Naive thymus-derived CD8-positive, alpha-beta T cell (primary cell): Measurements from ENCODE around the gene PNN. TPM values are rescaled to one million over a fixed set of nuclear protein-coding genes. Genes with fewer than 3 reads are reported as not detected.
"Not testable (repeated sequence)": the region's sequence is repeated elsewhere in the genome, so short reads cannot be mapped to it uniquely, and the experiment has no call there.

Experiments
- ATAC-seq, 2 donors: fragments of 150-1000 bp; cut with Tn5 transposase in 1 of 2; sonication (Bioruptor Pico), chemical (Tn5 transposase) in 1 of 2; 1 replicate in 1 of 2; 2 replicates in 1 of 2; pipeline ENCODE4 v1.10.0; 2021; ENCODE audit warnings: mild to moderate bottlenecking in 2 of 2, moderate library complexity in 2 of 2
- POLR2A ChIA-PET: fragments of 350-600 bp; sonication (Branson Sonifier 250); formaldehyde crosslinking; loops from one replicate; lab custom pipeline; 2021; ENCODE audit warnings: antibody characterized with exemption; lab: Charles Lee
- DNase-seq, 10 donors: peaks; one replicate each; pipeline versions ENCODE4 v3.0.0 to v3.0.0-alpha.2; 2020 to 2022
- H3K27ac Mint-ChIP-seq, 10 donors: one replicate each; pipeline ENCODE4 v1.8.0; 2020 to 2022; ENCODE audit warnings: mild to moderate bottlenecking in 10 of 10, mixed read lengths in 10 of 10, moderate library complexity in 4 of 10, inconsistent platforms in 1 of 10
- H3K27me3 Mint-ChIP-seq, 5 donors: one replicate each; pipeline ENCODE4 v1.8.0; 2021 to 2022; ENCODE audit warnings: mixed read lengths in 5 of 5
- H3K36me3 Mint-ChIP-seq, 3 donors: one replicate each; pipeline ENCODE4 v1.8.0; 2020 to 2022; ENCODE audit warnings: mixed read lengths in 3 of 3, mild to moderate bottlenecking in 2 of 3, inconsistent platforms in 1 of 3
- H3K4me1 Mint-ChIP-seq, 4 donors: one replicate each; pipeline ENCODE4 v1.8.0; 2021 to 2022; ENCODE audit warnings: mixed read lengths in 4 of 4
- H3K4me3 Mint-ChIP-seq, 10 donors: one replicate each; pipeline ENCODE4 v1.8.0; 2020 to 2022; ENCODE audit warnings: mild to moderate bottlenecking in 10 of 10, mixed read lengths in 10 of 10, moderate library complexity in 6 of 10, inconsistent platforms in 1 of 10
- H3K9me3 Mint-ChIP-seq, 9 donors: one replicate each; pipeline ENCODE4 v1.8.0; 2020 to 2022; ENCODE audit warnings: mixed read lengths in 9 of 9, mild to moderate bottlenecking in 3 of 9, inconsistent platforms in 1 of 9, moderate library complexity in 1 of 9
- polyA plus RNA-seq, 3 donors: library from polyadenylated mRNA; unstranded; fragments of 300-500 nt; fragmentation: Illumina TruSeq; gene quantifications; one replicate each; pipeline ENCODE4 v1.2.3, GENCODE V29; 2021
- total RNA-seq, 8 experiments: library from RNA in 2 of 8; stranded (reverse) in 2 of 8; gene quantifications; one replicate each; pipeline ENCODE4 v1.2.3 and lab custom pipeline; 2021 to 2026

Gene PNN
- total and polyA plus RNA-seq, 5 experiments from 2014 or later = 15.4 to 116 (median 24.2) TPM

GRCh38 chr14:39217214-39217879, 42.3 kb downstream of the PNN start:
- no peak for ATAC-seq
- POLR2A ChIA-PET = no interaction called here

GRCh38 chr14:39218171-39218769, 43.2 kb downstream of the PNN start:
- Mint-ChIP-seq H3K9me3 (no peaks in the 10 kb centered on the region), H3K27ac (no peak overlapping the region), H3K27me3 (no peaks in the 10 kb centered on the region), H3K4me1 (peaks cover 0 to 8% (median 4%) of the 10 kb centered on the region in 4 donors), H3K36me3 (no peaks in the 10 kb centered on the region), H3K4me3 (no peak overlapping the region)
- POLR2A ChIA-PET = interaction anchor here (0.6 kb wide), 1 partner anchor 30 kb away, joined by 3 read pairs; no protein-coding TSS in a partner anchor
- DNase-seq (no peak), ATAC-seq (no peak)

More at GRCh38 chr14:39217214-39217879, 42.3 kb downstream of the PNN start:
- Mint-ChIP-seq H3K9me3 (no peaks in the 10 kb centered on the region), H3K36me3 (no peaks in the 10 kb centered on the region), H3K4me1 (peaks cover 0 to 8% (median 4%) of the 10 kb centered on the region in 4 donors), H3K27ac (no peak overlapping the region), H3K4me3 (no peak overlapping the region), H3K27me3 (no peaks in the 10 kb centered on the region)
- DNase-seq = no peak

GRCh38 chr14:39219075-39219499, 44.0 kb downstream of the PNN start:
- peaks cover 0 to 2% (median 0%) of the 10 kb centered on the region in 9 donors for H3K9me3 Mint-ChIP-seq
- H3K27ac Mint-ChIP-seq = peak overlapping the region in 1 of 10 donors; percentile 24
- DNase-seq (no peak), ATAC-seq (no peak)
- no peaks in the 10 kb centered on the region for H3K36me3 Mint-ChIP-seq
- H3K27me3 Mint-ChIP-seq = no peaks in the 10 kb centered on the region
- H3K4me1 Mint-ChIP-seq = peaks cover 0 to 8% (median 4%) of the 10 kb centered on the region in 4 donors
- H3K4me3 Mint-ChIP-seq = no peak overlapping the region
- POLR2A ChIA-PET = interaction anchor here (0.6 kb wide), 1 partner anchor 31 kb away, joined by 3 read pairs; no protein-coding TSS in a partner anchor

- H3K27ac Mint-ChIP-seq, POLR2A ChIA-PET, H3K27me3 Mint-ChIP-seq, H3K9me3 Mint-ChIP-seq, H3K4me3 Mint-ChIP-seq, ATAC-seq, DNase-seq, H3K36me3 Mint-ChIP-seq, H3K4me1 Mint-ChIP-seq: not testable (repeated sequence)
Observed at GRCh38 chr14:39220473-39220872, 45.4 kb downstream of the PNN start.

- Mint-ChIP-seq H3K27ac (peak overlapping the region in 8 of 10 donors; percentile 71 to 86 (median 82)), H3K9me3 (peaks cover 0 to 2% (median 0%) of the 10 kb centered on the region in 9 donors), H3K27me3 (no peaks in the 10 kb centered on the region), H3K4me3 (no peak overlapping the region), H3K36me3 (no peaks in the 10 kb centered on the region), H3K4me1 (peaks cover 14 to 38% (median 30%) of the 10 kb centered on the region in 4 donors)
- DNase-seq = no peak
- ATAC-seq = no peak
- POLR2A ChIA-PET = interaction anchor here (0.9 to 2.2 kb wide), 3 partner anchors 39 to 58 kb away, joined by 3 to 11 read pairs (median 10); partner anchors contain the start of gene TRAPPC6B
Observed at GRCh38 chr14:39228044-39228443, 53.0 kb downstream of the PNN start.

- Mint-ChIP-seq H3K36me3 (no peaks in the 10 kb centered on the region), H3K27me3 (no peaks in the 10 kb centered on the region), H3K4me1 (peaks cover 14 to 41% (median 31%) of the 10 kb centered on the region in 4 donors), H3K9me3 (peaks cover 0 to 2% (median 0%) of the 10 kb centered on the region in 9 donors), H3K27ac (peak overlapping the region; percentile 69 to 86 (median 82)), H3K4me3 (peak overlapping the region in 6 of 10 donors; percentile 14 to 33 (median 20))
- ATAC-seq = peak in 1 of 2 donors; percentile 19
- POLR2A ChIA-PET = interaction anchor here (0.6 to 2.2 kb wide), 6 partner anchors 38 to 205 kb away, joined by 3 to 11 read pairs (median 7); partner anchors contain the start of genes FBXO33, PNN and TRAPPC6B
- peak in 1 of 10 donors; percentile 3 for DNase-seq
Observed at GRCh38 chr14:39228509-39229221, 53.6 kb downstream of the PNN start.

- peak overlapping the region in 6 of 10 donors; percentile 1 to 30 (median 8) for H3K4me3 Mint-ChIP-seq
- DNase-seq (peak in 9 of 10 donors; percentile 6 to 72 (median 40)), ATAC-seq (peak; percentile 94 to 95)
- peaks cover 14 to 45% (median 33%) of the 10 kb centered on the region in 4 donors for H3K4me1 Mint-ChIP-seq
- POLR2A ChIA-PET = interaction anchor here (0.6 to 2.2 kb wide), 6 partner anchors 38 to 204 kb away, joined by 3 to 11 read pairs (median 7); partner anchors contain the start of genes FBXO33, PNN and TRAPPC6B
- peak overlapping the region; percentile 60 to 88 (median 82) for H3K27ac Mint-ChIP-seq
- H3K27me3 Mint-ChIP-seq = no peaks in the 10 kb centered on the region
- no peaks in the 10 kb centered on the region for H3K36me3 Mint-ChIP-seq
- no peaks in the 10 kb centered on the region for H3K9me3 Mint-ChIP-seq
Observed at GRCh38 chr14:39229222-39229543, 54.1 kb downstream of the PNN start.

GRCh38 chr14:39229601-39230110, 54.6 kb downstream of the PNN start:
- Mint-ChIP-seq H3K27me3 (no peaks in the 10 kb centered on the region), H3K27ac (peak overlapping the region; percentile 15 to 86 (median 72)), H3K9me3 (no peaks in the 10 kb centered on the region), H3K4me1 (peaks cover 14 to 45% (median 33%) of the 10 kb centered on the region in 4 donors), H3K36me3 (no peaks in the 10 kb centered on the region), H3K4me3 (no peak overlapping the region)
- POLR2A ChIA-PET = interaction anchor here (0.6 to 2.2 kb wide), 6 partner anchors 37 to 204 kb away, joined by 3 to 11 read pairs (median 7); partner anchors contain the start of genes FBXO33, PNN and TRAPPC6B
- peak; percentile 17 to 24 for ATAC-seq
- no peak for DNase-seq

GRCh38 chr14:39230416-39231035, 55.5 kb downstream of the PNN start:
- Mint-ChIP-seq H3K4me1 (peaks cover 14 to 45% (median 33%) of the 10 kb centered on the region in 4 donors), H3K36me3 (no peaks in the 10 kb centered on the region), H3K27ac (peak overlapping the region in 7 of 10 donors; percentile 16 to 85 (median 70)), H3K9me3 (no peaks in the 10 kb centered on the region), H3K27me3 (no peaks in the 10 kb centered on the region), H3K4me3 (no peak overlapping the region)
- POLR2A ChIA-PET = interaction anchor here (0.9 to 1.7 kb wide), 2 partner anchors 37 to 201 kb away, joined by 3 to 4 read pairs; partner anchors contain the start of gene FBXO33
- no peak for DNase-seq
- ATAC-seq = no peak

- H3K27ac Mint-ChIP-seq = peak overlapping the region in 6 of 10 donors; percentile 15 to 81 (median 32)
- H3K4me1 Mint-ChIP-seq = peaks cover 14 to 45% (median 33%) of the 10 kb centered on the region in 4 donors
- not testable (repeated sequence) for H3K4me3 Mint-ChIP-seq, H3K36me3 Mint-ChIP-seq, H3K9me3 Mint-ChIP-seq, H3K27me3 Mint-ChIP-seq
- ATAC-seq (peak; percentile 27 to 37), DNase-seq (peak in 6 of 10 donors; percentile 6 to 63 (median 30))
- POLR2A ChIA-PET = interaction anchor here (0.9 to 1.7 kb wide), 2 partner anchors 35 to 200 kb away, joined by 3 to 4 read pairs; partner anchors contain the start of gene FBXO33
Observed at GRCh38 chr14:39231751-39232553, 56.9 kb downstream of the PNN start.
